Measurements from ENCODE around the gene METTL22. TPM values are rescaled to one million over a fixed set of nuclear protein-coding genes. Genes with fewer than 3 reads are reported as not detected.

Gene METTL22
- total RNA-seq = 36.4 and 49.6 TPM in 2 replicates

DNA sequence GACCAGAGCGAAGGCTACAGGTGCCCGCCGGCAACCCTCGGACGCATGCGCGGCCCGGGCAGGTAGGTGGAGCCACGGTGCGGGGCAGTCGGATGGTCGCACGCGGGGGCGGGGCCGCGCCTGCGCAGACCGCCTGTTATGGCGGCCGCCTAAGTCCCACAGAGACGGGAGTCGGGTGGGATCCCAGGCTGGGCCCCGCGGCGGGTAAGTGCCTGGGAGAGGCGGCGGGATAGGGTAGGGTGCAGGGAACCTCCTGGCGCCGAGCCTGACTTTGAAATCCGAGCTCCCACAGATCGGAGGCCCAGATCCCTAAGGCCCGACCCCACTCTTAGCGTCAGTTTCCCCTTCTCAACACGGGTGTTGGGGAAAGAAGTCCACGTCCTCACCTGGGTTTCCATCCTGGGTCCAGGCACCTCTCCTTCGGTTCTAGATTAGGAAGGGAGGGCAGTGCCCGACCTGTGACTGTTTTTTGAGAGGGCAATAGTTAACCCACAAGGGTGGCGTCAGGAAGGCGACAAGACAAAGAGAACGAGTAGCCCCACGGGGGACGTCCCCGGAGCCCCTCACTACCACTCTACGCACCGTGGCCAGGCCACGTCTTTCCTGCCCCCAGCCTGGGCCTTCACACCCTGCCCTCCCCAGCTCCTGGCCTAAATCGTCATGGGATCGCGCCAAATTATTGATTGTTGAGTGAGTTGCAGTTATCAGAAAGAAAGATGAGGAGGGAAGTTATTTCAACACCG, at the start of gene METTL22:
Gene METTL22, plus strand, starts transcription at position 127 of the 743 bp plus-strand sequence. CDS start 3,968 bp downstream, outside the sequence.
- Mint-ChIP-seq H3K27ac (peak within 1 kb of the TSS; percentile 79), H3K27me3 (no peaks in the 10 kb centered on the region), H3K4me3 (peak within 1 kb of the TSS; percentile 95), H3K9me3 (no peaks in the 10 kb centered on the region), H3K4me1 (peaks cover 13% of the 10 kb centered on the region), H3K36me3 (ENCODE audit: low read depth) (peaks cover 17% of the 10 kb centered on the region)
- ATAC-seq (ENCODE audit: low read depth) (peak; percentile 99), DNase-seq (peak; percentile 96)
- intact Hi-C loops (cut with micrococcal nuclease) = loop anchor here (1.0 to 5.0 kb wide), 4 partner anchors 53 to 247 kb away; partner anchors contain the start of genes ABAT, CARHSP1, PMM2 and TMEM186
- TF ChIP-seq, protein P1, sequence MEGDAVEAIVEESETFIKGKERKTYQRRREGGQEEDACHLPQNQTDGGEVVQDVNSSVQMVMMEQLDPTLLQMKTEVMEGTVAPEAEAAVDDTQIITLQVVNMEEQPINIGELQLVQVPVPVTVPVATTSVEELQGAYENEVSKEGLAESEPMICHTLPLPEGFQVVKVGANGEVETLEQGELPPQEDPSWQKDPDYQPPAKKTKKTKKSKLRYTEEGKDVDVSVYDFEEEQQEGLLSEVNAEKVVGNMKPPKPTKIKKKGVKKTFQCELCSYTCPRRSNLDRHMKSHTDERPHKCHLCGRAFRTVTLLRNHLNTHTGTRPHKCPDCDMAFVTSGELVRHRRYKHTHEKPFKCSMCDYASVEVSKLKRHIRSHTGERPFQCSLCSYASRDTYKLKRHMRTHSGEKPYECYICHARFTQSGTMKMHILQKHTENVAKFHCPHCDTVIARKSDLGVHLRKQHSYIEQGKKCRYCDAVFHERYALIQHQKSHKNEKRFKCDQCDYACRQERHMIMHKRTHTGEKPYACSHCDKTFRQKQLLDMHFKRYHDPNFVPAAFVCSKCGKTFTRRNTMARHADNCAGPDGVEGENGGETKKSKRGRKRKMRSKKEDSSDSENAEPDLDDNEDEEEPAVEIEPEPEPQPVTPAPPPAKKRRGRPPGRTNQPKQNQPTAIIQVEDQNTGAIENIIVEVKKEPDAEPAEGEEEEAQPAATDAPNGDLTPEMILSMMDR (IDR thresholded peaks at IDR 0.05) = no peak
- ChIA-PET CTCF (no interaction called here), POLR2A (interaction anchor here (0.7 to 2.0 kb wide), 4 partner anchors 53 to 468 kb away, joined by 3 to 8 read pairs (median 3); partner anchors contain the start of genes CARHSP1, PMM2 and TMEM186)

DNA sequence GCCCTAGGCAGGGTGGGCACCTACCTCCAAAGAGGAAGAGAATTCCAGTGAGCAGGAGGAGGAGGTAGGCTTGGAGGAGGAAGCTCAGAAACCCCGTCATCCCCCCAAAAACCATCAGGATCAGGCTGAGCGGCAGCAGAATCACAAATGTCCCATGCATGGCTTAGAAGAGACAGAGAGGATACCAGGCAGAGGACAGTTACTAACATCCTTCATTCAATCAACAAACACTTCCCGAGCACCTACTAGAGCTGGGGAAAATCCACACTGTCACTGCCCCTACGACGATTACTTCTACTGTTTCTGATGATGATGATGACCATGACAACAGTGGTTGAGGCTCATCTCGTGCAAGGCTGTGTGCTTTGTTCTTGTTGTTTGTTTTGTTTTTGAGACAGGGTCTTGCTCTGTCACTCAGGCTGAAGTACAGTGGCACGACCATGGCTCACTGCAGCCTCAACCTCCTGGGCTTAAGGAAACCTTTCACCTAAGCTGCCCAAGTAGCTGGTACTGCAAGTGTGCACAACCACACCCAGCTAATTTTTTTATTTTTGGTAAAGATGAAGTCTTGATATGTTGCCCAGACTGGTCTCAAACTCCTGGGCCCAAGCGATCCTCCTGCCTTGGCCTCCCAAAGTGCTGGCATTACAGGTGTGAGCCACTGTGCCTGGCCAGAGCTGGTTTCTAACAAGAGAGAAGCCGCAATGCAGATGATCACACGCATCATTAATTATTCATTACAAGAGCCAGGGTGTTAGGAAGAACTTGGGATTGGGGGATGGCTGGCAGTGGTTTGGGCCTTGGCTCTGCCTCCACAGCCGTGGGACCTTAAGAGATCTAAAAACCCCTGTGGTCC, 49.2 kb upstream of the METTL22 start:
- Mint-ChIP-seq H3K4me1 (peaks cover 3% of the 10 kb centered on the region), H3K4me3 (no peak overlapping the region), H3K36me3 (ENCODE audit: low read depth) (no peaks in the 10 kb centered on the region), H3K27ac (no peak overlapping the region), H3K27me3 (peaks cover 32% of the 10 kb centered on the region), H3K9me3 (no peaks in the 10 kb centered on the region)
- DNase-seq (no peak), ATAC-seq (ENCODE audit: low read depth) (no peak)
- TF ChIP-seq, protein P1 (IDR thresholded peaks at IDR 0.05) = no peak
- ChIA-PET POLR2A (interaction anchor here (0.6 kb wide), 1 partner anchor 220 kb away, joined by 3 read pairs; no protein-coding TSS in a partner anchor), CTCF (interaction anchor here (0.8 to 2.2 kb wide), 4 partner anchors 11 to 562 kb away, joined by 3 to 8 read pairs (median 4); no protein-coding TSS in a partner anchor)
- intact Hi-C loops (cut with micrococcal nuclease) = no loop called here

GRCh38 chr16:8572919-8573724, 48.4 kb upstream of the METTL22 start:
- H3K4me1 Mint-ChIP-seq = no peaks in the 10 kb centered on the region
- no peak overlapping the region for H3K27ac Mint-ChIP-seq
- H3K4me3 Mint-ChIP-seq = no peak overlapping the region
- POLR2A ChIA-PET = interaction anchor here (0.5 kb wide), 1 partner anchor 436 kb away, joined by 11 read pairs; no protein-coding TSS in a partner anchor
- CTCF ChIA-PET = interaction anchor here (1.4 to 2.2 kb wide), 3 partner anchors 11 to 307 kb away, joined by 3 to 8 read pairs (median 5); no protein-coding TSS in a partner anchor
- DNase-seq (no peak), ATAC-seq (ENCODE audit: low read depth) (no peak)
- TF ChIP-seq, protein P1 (IDR thresholded peaks at IDR 0.05) = no peak
- H3K36me3 Mint-ChIP-seq (ENCODE audit: low read depth) = no peaks in the 10 kb centered on the region
- intact Hi-C loops (cut with micrococcal nuclease) = no loop called here
- H3K9me3 Mint-ChIP-seq = no peaks in the 10 kb centered on the region
- H3K27me3 Mint-ChIP-seq = peaks cover 32% of the 10 kb centered on the region

- DNase-seq (no peak), ATAC-seq (ENCODE audit: low read depth) (no peak)
- TF ChIP-seq, protein P1 (IDR thresholded peaks at IDR 0.05) = no peak
- H3K27me3 Mint-ChIP-seq = peaks cover 26% of the 10 kb centered on the region
- POLR2A ChIA-PET = no interaction called here
- intact Hi-C loops (cut with micrococcal nuclease) = no loop called here
- CTCF ChIA-PET = interaction anchor here (1.3 kb wide), 1 partner anchor 216 kb away, joined by 3 read pairs; no protein-coding TSS in a partner anchor
- no peak overlapping the region for H3K4me3 Mint-ChIP-seq
- no peaks in the 10 kb centered on the region for H3K9me3 Mint-ChIP-seq
- no peak overlapping the region for H3K27ac Mint-ChIP-seq
- H3K4me1 Mint-ChIP-seq = no peaks in the 10 kb centered on the region
- no peaks in the 10 kb centered on the region for H3K36me3 Mint-ChIP-seq (ENCODE audit: low read depth)
Observed at GRCh38 chr16:8575399-8575798, 46.1 kb upstream of the METTL22 start.
